GM19324 (cell line): ENCODE data around the gene DCLK1.

Source experiments
- ATAC-seq: cut with Tn5 transposase; IDR thresholded peaks from one replicate; pipeline ENCODE4 v1.9.1; 2021; ENCODE audit warnings: mild to moderate bottlenecking, moderate library complexity; ENCODE audit not compliant: unreplicated experiment, low FRiP score

DCLK1 gene

DNA sequence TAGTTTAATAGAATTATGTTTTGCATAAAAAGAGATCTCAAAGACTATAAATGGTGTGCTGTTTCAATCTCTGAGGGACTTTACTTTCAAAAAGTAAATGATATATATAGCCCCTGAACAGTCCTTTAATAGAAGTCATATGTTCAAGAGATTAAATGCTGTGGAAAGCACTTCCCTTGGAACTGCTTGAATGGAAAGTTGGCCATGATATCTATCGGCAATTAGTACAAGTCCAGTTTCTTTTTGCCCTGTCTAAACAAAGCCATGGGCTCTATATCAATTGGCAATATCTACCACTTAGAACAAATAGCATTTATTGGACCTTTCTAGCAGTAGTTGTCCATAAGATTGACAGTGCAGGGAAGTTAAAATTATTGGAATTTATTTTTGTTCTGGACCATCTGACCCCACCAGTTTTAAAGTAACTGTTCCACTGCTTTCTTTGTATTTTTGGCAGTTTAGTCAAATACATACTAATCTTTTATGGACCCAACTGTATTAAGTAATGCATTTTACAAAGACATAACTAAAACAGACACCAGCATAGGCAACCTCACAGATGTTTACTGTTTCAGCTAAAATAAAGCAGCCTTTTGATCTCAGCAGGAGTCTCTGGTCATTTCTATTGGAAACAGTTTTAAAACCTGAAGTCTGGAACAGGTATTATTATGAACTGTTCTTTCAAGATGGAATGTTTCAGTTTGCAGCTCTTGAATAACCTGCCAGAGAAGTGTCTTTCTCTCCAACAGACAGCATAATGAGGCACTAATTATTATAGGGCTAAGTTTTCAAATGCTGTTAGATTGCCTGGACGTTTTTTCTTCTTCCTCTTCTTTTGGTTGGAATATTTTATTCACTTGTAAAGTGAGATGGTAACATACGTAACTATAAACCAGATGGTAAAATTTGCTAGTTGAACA is 282.6 kb downstream of the DCLK1 start:
- no peak for ATAC-seq

DNA sequence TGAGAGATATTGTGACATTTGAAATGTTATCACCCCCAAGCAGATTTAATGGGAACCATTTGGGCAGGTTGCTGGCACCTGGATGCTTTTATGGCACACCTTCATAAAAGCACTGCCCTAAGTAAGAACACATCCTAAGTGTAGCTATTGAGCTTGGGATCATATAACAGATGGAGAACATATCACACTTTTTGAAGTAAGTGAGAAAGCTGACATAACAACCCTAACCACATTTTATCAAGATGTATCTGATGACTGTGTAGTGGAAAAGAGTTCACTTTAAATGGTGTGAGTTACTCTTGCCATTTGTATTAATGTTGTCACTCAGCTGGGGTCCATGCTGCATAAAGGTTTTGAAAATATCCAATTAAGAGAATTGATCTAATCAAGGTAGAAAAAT is 287.9 kb downstream of the DCLK1 start:
- ATAC-seq = no peak

DNA sequence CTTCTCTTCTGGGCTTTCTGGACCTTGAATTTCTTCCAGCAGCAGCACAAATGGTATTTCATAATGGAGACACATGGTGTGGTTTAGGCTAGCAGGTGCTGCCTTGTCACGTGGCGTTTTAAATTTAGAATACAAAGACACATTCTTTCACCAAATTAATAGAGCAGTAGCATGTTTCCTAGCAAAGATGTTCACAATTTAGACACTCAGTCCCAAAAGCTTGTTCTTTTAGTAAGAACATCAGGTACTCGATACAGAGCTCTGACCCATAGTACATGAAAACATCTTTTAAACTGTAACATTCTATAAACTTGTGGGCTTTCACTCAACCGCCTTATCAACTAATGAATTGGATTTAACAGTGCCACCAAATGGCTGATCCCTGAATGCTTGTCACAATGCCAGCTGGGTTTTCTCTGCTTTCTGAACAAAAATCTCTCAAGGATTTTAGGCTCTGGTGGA is 290.1 kb downstream of the DCLK1 start:
- no peak for ATAC-seq

DNA sequence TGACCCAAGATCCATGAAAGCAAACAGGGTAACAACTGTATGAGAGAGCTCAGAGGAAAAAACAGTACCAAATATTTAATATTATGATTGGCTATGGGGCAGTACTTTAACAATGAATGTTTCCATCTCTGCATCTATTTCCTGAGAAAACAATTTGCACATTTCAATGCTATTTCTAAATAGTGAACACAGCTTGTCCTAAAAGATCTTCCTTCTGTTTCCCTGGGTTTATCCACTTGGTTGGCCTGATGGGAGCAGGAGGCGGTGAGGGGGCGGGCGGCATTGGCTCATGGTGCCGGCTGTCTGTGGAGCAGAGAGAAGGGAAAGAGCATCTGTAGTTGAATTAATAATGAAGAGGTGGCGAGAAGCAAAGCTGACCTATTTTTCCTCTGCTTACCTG is 291.4 kb downstream of the DCLK1 start:
- ATAC-seq = no peak

DNA sequence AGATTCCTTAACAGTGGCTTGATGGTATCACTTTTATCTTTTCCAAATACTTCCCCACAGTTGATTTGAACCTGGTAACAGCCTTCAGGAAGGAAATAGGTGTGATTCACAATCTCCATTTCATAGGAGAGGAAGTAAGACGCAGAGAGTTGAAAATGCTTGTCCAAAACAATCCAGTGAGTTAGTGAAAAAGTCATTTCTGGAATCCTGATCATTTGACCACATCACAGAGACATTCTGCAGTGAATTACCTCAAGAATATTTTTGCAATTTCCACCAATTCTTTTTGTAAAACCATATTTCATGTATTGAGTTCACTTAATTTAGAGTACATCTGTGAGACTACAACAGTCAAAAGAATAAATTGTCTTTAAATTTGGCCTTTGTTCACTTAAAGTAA is 292.8 kb downstream of the DCLK1 start:
- ATAC-seq = no peak

DNA sequence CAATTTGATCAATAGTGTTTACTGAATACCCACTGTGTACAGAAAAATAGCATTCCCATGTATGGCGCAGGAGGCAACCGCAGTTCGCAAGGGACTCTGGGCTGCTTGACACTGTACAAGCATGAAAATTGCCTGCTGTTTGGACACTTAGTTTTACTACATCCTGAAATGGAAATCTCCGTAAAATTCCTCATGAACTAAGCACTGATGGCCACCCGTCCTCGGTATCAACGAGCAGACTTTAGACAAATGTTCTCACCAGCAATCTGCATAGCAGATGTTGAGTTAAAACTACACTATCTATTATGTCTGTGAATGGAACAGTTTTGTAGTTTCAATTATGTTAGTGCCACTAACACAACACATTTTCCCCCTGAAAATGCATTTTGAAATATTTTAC is 294.7 kb downstream of the DCLK1 start:
- no peak for ATAC-seq

DNA sequence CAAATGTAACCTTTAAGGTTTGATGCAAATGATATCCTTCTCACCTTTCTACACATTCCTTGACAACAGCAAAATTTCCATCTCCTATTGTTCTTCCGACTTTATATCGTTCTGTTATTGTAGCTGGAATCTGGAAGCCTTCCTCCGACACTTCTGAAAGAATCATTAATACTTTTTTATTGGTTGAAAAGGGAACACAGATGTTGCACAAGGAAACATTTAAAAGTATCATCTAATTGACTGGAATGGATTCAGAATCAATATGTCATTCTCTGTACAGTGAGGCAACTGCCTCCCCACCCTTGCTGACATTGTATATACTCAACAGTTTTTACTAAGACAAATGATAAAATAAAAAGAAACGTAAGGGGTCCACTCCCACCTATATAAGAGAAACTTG is 295.2 kb downstream of the DCLK1 start:
- ATAC-seq = no peak

DNA sequence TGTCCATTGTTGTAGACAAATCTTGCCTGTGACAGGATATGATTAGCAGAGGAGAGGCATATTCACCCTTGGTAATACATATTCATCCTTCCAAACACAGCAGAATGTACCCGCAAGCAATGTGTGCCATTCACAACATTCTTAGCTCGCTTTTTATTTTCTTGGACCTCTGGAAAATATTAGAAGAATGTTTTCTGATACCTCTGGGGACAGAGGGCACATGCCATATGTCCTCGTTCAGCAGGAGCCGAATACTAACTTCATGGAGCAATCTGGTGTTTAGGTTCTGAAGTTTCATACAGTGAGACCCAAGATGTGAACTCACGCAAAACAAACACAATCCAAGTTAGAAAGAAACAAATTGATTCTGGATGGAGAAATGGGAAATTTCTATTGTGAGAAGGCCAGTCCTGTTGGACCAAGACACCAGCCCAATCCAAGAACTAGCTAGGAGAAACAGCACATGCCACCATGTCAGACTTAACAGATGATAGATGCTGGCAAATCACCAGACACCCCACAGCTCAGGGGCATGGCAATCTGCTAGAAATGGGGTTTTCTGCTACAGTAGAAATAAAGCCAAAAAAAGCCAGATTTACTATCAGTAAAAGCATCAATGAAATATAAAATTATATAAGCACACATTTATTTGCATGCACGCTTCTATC is 297.4 kb downstream of the DCLK1 start:
- no peak for ATAC-seq

DNA sequence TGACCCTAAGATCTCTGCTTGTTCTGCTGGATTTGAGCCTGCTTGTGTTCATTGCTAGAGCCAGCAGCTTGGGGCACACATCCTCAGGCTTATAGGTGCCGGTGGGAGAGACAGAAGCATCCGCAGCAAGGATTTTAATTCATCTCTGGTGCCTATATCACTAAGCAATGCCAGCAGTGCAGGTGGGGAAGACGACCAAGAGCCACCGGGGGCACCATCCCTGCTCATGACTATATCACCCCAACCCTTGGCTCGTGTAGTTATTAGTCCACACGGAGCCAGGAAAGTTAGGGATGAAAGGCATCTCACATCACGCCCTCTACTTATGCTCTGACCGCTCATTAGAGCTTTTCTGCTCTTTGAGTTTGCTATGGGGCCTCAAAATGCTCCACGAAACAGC is 298.2 kb downstream of the DCLK1 start:
- no peak for ATAC-seq

DNA sequence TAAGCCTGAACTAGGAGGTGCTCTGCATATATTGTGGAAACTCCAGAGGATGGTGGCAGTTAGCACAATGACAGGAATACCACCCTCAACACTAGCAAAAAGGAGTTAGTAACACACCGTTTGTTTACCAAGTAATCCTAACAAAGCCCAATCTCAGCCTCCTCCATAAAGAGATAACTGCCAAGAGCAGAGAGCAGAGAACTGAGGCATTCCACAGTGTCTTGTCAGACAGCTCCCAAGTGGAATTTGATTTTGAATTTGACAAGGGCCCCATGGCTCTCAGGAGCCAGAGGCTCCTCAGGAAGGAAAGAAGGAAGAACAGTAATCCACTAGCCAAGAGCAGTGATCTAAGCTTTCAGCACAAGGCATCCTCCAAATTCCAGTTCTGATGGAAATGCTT is 298.6 kb downstream of the DCLK1 start:
- no peak for ATAC-seq

DNA sequence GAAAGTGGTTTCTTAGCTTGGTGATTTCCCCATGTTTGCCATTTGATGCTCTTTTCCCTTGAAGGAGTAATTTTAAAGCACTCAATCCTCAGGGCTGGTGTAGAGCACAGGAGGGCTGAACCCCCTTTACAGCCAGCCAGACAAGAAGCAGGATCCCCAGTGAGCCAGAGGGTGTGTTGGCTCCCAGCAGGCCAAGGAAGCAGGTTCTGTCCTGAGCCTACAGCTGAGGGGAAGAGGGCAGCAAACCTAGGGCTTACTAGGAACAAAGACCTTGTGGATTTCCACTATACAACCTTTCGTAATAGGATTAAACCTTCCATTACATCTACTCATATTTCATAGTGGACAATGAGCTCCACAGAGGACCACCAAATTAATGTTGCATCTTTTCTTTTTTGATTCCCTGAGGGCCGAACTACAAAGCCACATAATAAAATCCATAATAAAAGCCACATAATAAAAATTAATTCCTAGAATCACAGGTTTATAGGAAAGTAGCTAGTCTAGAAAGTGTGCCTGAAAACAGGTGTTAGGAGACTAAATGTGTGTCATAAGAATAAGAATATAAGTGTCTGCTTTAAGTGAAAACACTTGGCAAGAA is 300.2 kb downstream of the DCLK1 start:
- no peak for ATAC-seq

DNA sequence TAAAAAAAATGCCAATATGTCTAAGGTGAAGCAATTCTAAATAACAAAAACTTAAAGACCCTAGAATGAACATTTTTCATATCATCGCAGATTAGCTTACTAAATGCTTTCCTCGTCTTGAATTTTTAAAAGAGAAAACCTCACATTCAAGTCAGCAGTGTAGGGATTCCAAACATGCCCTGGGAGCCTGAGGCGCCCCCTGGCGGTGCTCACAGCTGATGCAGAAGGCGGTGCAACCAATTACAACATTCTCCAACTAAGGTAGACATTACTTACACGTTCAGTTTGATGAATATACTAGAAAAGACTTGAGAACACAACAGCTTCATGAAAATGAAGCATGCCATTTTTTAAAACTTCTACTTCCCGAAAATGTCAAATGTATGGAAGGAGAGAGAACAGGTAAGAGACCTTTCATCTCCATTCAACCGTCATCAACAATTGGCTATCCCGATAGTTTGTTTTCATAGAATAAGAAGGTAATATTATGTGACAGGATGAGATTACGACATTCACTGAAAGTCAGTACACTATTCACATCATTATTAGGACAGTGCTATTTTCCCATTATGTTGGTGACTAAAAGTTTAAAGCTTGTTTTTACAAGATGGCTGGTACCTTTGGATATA is 304.4 kb downstream of the DCLK1 start:
- ATAC-seq = no peak

DNA sequence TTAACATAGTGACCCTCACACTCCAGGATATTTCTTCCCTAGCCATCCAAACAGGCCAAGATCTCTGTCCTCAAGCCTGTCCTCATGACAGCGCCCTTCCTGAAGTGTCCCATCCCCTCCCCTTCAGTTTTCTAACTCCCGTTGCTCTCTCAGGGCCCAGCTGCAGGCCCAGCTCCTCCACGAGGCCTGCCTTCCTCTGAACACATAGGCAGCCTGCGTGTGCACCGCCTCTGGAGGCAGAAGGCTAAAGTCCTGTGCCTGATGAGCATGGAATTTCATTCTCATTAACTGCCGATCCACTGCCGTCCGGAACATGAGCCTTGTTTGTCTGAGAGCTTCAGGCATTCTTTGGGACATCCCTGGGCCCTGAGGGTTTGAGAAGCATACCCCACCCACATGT is 306.4 kb downstream of the DCLK1 start:
- ATAC-seq = no peak

DNA sequence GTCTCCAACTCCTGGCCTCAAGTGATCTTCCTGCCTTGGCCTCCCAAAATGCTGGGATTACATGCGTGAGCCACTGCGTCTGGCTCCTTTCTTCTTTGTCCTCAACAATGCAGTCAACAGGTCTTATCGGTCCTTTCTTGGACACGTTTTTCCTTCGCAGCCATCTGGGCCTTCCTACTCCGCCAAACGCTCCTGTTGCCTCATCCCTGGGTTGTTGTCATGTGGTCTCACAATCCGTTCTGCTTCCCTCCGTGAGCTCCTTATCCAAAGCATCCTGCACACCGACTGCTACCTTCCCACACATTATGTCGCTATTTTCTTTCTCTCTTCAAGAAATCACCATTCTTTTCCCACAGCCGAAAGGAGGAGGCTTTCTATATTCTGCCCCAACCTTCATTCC is 306.8 kb downstream of the DCLK1 start:
- ATAC-seq = no peak

DNA sequence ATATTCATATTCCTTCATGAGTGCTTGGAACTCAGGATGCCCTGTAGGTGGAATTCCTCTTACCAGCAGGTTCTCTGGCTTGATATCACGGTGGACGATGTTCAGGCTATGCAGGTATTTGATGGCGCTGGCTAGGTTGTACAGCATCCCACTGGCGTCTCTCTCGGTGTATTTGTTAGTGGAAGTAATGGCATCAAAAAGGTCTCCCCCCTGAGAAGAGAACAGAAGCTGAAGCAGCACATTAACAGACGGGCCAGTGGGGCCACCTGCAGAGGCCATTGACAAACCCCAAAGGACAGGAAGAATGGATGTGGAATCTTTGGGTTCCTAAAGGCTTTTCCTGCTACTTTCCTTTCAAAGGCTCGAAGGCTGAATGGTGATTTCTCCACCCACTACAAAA is 308.5 kb downstream of the DCLK1 start:
- ATAC-seq = no peak

DNA sequence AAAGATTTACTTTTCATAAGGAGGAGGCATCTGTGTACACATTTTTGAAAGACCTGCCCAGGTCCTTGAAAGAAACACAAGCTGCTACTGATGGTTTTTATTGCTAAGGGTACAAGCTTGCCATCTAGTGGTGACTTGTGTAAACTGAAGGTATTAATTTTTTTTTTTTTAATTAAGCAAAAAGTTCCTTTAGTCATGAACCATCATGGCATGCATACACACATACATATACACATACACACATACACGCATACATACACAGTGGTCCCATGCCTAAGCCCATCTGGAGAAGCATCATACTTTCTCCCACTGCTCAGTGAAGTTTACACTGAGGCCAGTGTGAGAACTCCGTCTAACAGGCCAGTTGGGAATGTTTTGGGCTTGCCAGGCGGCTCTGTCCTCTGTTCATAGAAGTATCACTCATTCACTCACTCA is 312.5 kb downstream of the DCLK1 start:
- ATAC-seq = no peak

DNA sequence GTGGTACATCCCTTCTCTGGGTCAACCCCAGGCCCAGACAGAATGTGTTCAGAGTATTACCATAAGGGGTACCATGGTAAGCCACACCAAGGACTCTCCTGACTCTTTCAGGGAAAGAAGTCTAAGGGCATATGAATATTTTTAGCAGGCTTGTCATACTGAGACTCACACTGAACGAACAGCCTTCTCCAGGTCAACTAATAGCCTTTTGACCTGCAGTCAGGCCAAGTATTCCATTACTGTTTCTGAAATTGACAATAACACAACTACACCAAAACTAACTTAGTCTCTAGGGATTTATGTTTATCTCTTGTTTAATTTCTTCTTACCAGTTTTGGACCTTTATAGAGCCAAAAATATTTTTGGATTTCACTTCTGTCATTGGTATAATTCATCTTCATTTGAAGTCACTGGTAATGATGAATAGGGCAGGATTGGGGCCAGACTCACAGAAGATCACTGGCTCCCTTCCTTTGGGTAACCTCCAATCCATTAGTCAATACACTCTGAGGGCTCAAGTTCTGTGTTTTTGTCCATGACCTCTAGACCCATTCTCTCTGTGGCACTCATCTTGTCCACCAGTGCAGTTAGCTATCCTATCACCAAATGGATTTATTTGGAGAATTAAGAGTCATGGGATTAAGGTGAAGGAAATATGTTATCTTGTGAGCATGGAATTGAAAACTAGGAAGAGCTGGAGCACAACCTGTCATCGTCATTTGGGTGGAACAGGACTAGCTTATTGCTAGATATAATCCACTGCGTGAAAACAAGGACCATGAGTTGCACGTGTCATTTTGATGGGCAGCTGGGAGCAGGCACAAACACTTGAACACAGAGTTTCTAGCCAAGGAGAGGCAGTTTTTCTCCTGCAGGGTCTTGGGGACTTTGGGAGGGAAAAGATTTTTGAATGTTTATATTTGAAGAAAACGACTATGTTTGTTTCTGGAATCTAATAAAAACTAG is 313.3 kb downstream of the DCLK1 start:
- no peak for ATAC-seq

DNA sequence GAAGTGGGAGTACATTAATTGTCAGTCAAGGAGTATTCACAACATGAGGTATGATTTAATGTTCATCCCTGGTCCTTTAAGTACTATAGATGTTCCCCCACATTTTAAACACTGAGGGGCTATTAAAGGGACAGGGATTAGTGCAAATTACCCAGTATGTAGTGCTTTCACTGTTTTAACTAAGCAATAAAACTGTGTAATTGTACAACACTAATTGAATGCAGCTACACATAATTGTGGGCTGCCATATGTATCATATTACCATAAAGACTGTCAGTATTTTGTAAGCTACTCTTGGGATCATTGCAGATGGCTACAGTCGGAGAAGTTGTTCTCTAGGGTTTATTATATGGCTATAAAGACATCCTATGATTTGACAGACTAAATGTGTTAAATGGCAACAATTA is 316.6 kb downstream of the DCLK1 start:
- no peak for ATAC-seq

DNA sequence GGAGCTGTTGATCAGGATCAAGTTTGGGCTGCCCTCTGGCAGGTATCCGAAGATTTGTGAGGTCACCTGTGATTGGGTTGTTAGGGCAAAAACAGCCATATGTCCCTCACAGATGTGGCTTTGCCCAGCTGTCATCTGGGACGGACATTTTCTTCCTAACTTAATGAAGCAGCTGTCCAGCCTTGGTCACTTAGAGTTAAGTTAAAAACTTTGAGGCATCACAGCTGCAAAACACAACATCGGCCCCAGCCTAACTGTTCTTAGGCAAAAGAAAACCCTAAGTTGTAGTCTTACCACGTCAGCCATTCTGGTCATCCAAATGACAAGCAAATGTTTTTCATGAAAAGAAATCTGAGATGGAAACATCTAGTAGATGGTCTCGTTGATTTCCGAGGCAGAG is 318.4 kb downstream of the DCLK1 start:
- ATAC-seq = no peak

DNA sequence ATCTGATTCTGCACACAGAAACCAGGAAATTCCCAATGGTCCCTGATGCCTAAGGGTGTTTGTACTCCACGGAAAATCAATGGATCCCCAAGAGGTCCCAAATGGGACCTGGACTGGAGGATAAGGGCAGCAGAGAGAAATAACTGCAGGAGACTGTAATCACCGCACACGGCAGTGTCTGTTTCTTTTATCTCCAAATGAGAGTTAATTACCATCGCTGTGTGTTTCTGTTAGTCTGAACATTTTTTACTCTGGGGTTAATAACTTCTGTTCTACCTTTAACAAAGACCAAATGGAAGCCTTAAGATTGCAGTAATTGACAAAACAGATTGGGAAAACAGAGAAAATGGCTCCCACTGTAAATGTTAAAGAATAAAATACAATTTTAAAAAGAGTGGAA is 320.9 kb downstream of the DCLK1 start:
- no peak for ATAC-seq
